Caco-2 (cell line): Measurements from ENCODE around the gene HPS4. TPM values are rescaled to one million over a fixed set of nuclear protein-coding genes. Genes with fewer than 3 reads are reported as not detected.

Experiments used
- BruUV-seq: library from RNA; stranded (reverse); fragments of 400-500 nt; replicated peaks from 2 replicates; lab custom pipeline; 2021; lab: Mats Ljungman, UMichigan
- CTCF ChIA-PET: fragments of 300-600 bp; sonication (Branson Sonifier 250); formaldehyde crosslinking; loops from one replicate; lab custom pipeline; 2022; ENCODE audit warnings: antibody characterized with exemption; lab: Charles Lee
- POLR2A ChIA-PET: fragments of 300-600 bp; sonication (Branson Sonifier 250); formaldehyde crosslinking; loops from one replicate; lab custom pipeline; 2022; ENCODE audit warnings: antibody characterized with exemption; lab: Charles Lee
- DNase-seq, 2 experiments: peaks; one replicate each; pipeline versions ENCODE4 v3.0.0 to v3.0.0-alpha.2; 2020 to 2022
- H3K27me3 ChIP-seq: replicated peaks from 2 replicates; pipeline ENCODE4 v1.6.0; 2011; ENCODE audit warnings: low read length; ENCODE audit not compliant: control insufficient read depth, insufficient read depth
- H3K36me3 ChIP-seq: 2 replicates; pipeline ENCODE4 v1.5.1; 2011; ENCODE audit warnings: low read length; ENCODE audit not compliant: control insufficient read depth, insufficient read depth
- H3K4me1 ChIP-seq: fragments of 250-450 bp; sonication (Bioruptor Pico); 2 replicates; pipeline ENCODE4 v1.5.1; 2020; ENCODE audit warnings: mild to moderate bottlenecking
- H3K4me3 ChIP-seq: 2 replicates; pipeline ENCODE4 v1.5.1; 2011; ENCODE audit warnings: low read depth, mild to moderate bottlenecking, control low read depth, low read length
- H3K9me3 ChIP-seq: fragments of 250-450 bp; sonication (Bioruptor Pico); 2 replicates; pipeline ENCODE4 v1.5.1; 2020; ENCODE audit warnings: mild to moderate bottlenecking, moderate library complexity
- H3K27ac Mint-ChIP-seq: one replicate; pipeline ENCODE4 v1.8.0; 2022; ENCODE audit warnings: mixed read lengths; ENCODE audit not compliant: unreplicated experiment
- H3K27me3 Mint-ChIP-seq: one replicate; pipeline ENCODE4 v1.8.0; 2022; ENCODE audit warnings: mixed read lengths; ENCODE audit not compliant: insufficient read depth, unreplicated experiment
- H3K36me3 Mint-ChIP-seq: one replicate; pipeline ENCODE4 v1.8.0; 2022; ENCODE audit warnings: mild to moderate bottlenecking, mixed read lengths; ENCODE audit not compliant: insufficient read depth, unreplicated experiment
- H3K4me1 Mint-ChIP-seq: one replicate; pipeline ENCODE4 v1.8.0; 2022; ENCODE audit warnings: low read depth, mixed read lengths; ENCODE audit not compliant: unreplicated experiment
- H3K4me3 Mint-ChIP-seq: one replicate; pipeline ENCODE4 v1.8.0; 2022; ENCODE audit warnings: mild to moderate bottlenecking, moderate library complexity, mixed read lengths; ENCODE audit not compliant: unreplicated experiment
- H3K9me3 Mint-ChIP-seq: one replicate; pipeline ENCODE4 v1.8.0; 2022; ENCODE audit warnings: mixed read lengths; ENCODE audit not compliant: unreplicated experiment
- intact Hi-C: fragments of 100-400 bp; cut with micrococcal nuclease; formaldehyde crosslinking; loops from one replicate; pipeline ENCODE4 v1.10.0; 2022; ENCODE audit not compliant: unreplicated experiment
- total RNA-seq: library from RNA; stranded (reverse); gene quantifications from 2 replicates; pipeline ENCODE4 v1.2.3, GENCODE V29; 2022
- TF ChIP-seq, protein P1 (sequence below), 2 experiments: fragments of 200-600 bp in 1 of 2; IDR thresholded peaks; 1 replicate in 1 of 2; 2 replicates in 1 of 2; pipeline versions ENCODE4 v1.5.1 to v1.8.0; 2011 to 2022; ENCODE audit warnings: antibody characterized with exemption in 1 of 2, control low read depth in 1 of 2, inconsistent platforms in 1 of 2, low read depth in 1 of 2, low read length in 1 of 2, mild to moderate bottlenecking in 1 of 2, moderate library complexity in 1 of 2; ENCODE audit not compliant: insufficient read depth in 1 of 2, severe bottlenecking in 1 of 2, unreplicated experiment in 1 of 2

HPS4 gene
- total RNA-seq, 1 experiment from 2014 or later, result 35.1 TPM

GRCh38 chr22:26426924-26427323 lies 56.7 kb downstream of the HPS4 start:
- H3K27me3 Mint-ChIP-seq, result peaks cover 21% of the 10 kb centered on the region
- DNase-seq, result no peak
- POLR2A ChIA-PET, result no interaction called here
- no peaks in the 10 kb centered on the region for H3K9me3 Mint-ChIP-seq
- H3K36me3 Mint-ChIP-seq, result peaks cover 6% of the 10 kb centered on the region
- H3K27ac Mint-ChIP-seq, result no peak overlapping the region
- H3K9me3 ChIP-seq, result no peaks in the 10 kb centered on the region
- peak overlapping the region; percentile 5 for H3K4me3 Mint-ChIP-seq
- BruUV-seq, result no TSS peak
- H3K4me3 ChIP-seq, result no peak overlapping the region
- 0 out of 2 replicates have a peak, but pooled peaks cover 3% of the 10 kb centered on the region for H3K4me1 ChIP-seq
- intact Hi-C loops, result no loop called here
- no peaks in the 10 kb centered on the region for H3K27me3 ChIP-seq
- TF ChIP-seq, protein P1, sequence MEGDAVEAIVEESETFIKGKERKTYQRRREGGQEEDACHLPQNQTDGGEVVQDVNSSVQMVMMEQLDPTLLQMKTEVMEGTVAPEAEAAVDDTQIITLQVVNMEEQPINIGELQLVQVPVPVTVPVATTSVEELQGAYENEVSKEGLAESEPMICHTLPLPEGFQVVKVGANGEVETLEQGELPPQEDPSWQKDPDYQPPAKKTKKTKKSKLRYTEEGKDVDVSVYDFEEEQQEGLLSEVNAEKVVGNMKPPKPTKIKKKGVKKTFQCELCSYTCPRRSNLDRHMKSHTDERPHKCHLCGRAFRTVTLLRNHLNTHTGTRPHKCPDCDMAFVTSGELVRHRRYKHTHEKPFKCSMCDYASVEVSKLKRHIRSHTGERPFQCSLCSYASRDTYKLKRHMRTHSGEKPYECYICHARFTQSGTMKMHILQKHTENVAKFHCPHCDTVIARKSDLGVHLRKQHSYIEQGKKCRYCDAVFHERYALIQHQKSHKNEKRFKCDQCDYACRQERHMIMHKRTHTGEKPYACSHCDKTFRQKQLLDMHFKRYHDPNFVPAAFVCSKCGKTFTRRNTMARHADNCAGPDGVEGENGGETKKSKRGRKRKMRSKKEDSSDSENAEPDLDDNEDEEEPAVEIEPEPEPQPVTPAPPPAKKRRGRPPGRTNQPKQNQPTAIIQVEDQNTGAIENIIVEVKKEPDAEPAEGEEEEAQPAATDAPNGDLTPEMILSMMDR (IDR thresholded peaks at IDR 0.05; ENCODE audit: insufficient read depth in 1 of 2, low read depth in 1 of 2, low read length in 1 of 2, severe bottlenecking in 1 of 2, unreplicated experiment in 1 of 2), result no peak
- CTCF ChIA-PET, result no interaction called here
- H3K36me3 ChIP-seq, result no peaks in the 10 kb centered on the region
- peaks cover 9% of the 10 kb centered on the region for H3K4me1 Mint-ChIP-seq

DNA sequence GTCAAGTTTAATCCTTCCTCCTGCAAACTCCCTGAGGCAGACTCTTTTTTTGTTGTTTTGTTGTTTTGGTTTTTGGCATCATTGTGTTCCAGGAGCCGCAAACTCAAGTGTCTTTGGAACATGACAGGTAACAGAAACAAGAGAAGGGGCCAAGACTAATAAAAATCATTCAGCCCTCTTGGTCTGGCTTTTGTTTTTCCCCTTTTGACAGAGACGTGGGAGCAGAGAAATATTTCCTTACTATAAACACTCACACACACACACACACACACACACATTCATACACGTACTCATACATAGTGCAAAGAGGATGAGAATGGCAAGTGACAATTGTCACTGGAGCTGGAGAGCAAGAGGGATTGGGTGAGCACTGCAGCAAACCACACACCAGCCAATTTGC lies 65.0 kb downstream of the HPS4 start:
- Mint-ChIP-seq H3K27me3 (peaks cover 4% of the 10 kb centered on the region), H3K36me3 (no peaks in the 10 kb centered on the region), H3K27ac (no peak overlapping the region), H3K4me1 (no peaks in the 10 kb centered on the region), H3K9me3 (no peaks in the 10 kb centered on the region), H3K4me3 (no peak overlapping the region)
- H3K36me3 ChIP-seq, result no peaks in the 10 kb centered on the region
- H3K9me3 ChIP-seq, result no peaks in the 10 kb centered on the region
- no peaks in the 10 kb centered on the region for H3K27me3 ChIP-seq
- BruUV-seq, result no TSS peak
- ChIA-PET POLR2A (no interaction called here), CTCF (no interaction called here)
- DNase-seq, result no peak
- 0 out of 2 replicates have a peak, but pooled peaks cover 4% of the 10 kb centered on the region for H3K4me1 ChIP-seq
- intact Hi-C loops, result no loop called here
- no peak overlapping the region for H3K4me3 ChIP-seq
- TF ChIP-seq, protein P1 (IDR thresholded peaks at IDR 0.05; ENCODE audit: insufficient read depth in 1 of 2, low read depth in 1 of 2, low read length in 1 of 2, severe bottlenecking in 1 of 2, unreplicated experiment in 1 of 2), result no peak

DNA sequence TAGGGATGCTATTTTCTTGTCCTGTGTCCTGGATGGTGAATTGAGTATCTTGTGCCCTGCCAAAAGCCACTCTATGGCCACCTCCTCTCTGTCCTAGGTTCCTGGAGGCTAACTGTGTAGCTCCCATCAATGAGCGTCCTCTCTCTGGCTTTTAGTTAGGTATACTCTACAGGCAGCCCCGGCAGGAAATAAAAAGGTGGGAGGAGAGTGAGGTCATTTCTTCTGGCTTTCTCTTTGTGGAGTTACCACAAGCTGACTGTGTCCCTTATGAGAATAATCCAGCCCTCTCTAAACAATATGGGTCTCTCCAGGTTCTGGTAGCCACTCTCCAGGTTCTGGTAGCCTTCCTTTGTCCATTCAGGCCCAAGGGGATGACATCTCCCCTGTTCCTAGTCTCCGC lies 66.2 kb downstream of the HPS4 start:
- Histone ChIP-seq H3K9me3 (no peaks in the 10 kb centered on the region), H3K36me3 (no peaks in the 10 kb centered on the region), H3K4me3 (no peak overlapping the region), H3K4me1 (0 out of 2 replicates have a peak, but pooled peaks cover 4% of the 10 kb centered on the region), H3K27me3 (no peaks in the 10 kb centered on the region; the same call in 1 of the 2 replicates)
- no peak overlapping the region for H3K4me3 Mint-ChIP-seq
- H3K9me3 Mint-ChIP-seq, result no peaks in the 10 kb centered on the region
- ChIA-PET POLR2A (no interaction called here), CTCF (interaction anchor here (0.9 kb wide), 1 partner anchor 20 kb away, joined by 3 read pairs; no protein-coding TSS in a partner anchor)
- no TSS peak for BruUV-seq
- intact Hi-C loops, result no loop called here
- H3K4me1 Mint-ChIP-seq, result no peaks in the 10 kb centered on the region
- no peak for DNase-seq
- no peak overlapping the region for H3K27ac Mint-ChIP-seq
- H3K27me3 Mint-ChIP-seq, result peaks cover 4% of the 10 kb centered on the region
- TF ChIP-seq, protein P1 (IDR thresholded peaks at IDR 0.05; ENCODE audit: insufficient read depth in 1 of 2, low read depth in 1 of 2, low read length in 1 of 2, severe bottlenecking in 1 of 2, unreplicated experiment in 1 of 2), result no peak
- no peaks in the 10 kb centered on the region for H3K36me3 Mint-ChIP-seq
